ENCODE data around the gene ZNF668. TPM values are rescaled to one million over a fixed set of nuclear protein-coding genes. Genes with fewer than 3 reads are reported as not detected.

Gene ZNF668
- total and polyA plus RNA-seq, 2 of the 4 experiments (the other 2 are of a cell fraction), result 4.5 to 11.6 TPM

DNA sequence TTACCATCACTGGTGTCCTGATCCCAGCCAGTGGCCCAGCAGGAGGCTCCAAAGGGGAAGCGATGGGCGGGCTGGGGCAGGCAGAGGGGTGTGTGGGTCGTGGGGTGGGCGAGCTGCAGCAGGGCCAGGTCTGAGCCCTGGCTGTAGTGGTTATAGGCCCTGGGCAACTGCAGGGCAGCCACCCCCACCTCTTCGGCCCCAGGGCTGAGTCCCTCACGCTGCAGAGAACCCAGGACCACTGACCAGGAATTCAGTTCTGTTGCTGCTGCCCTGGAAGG lies 12.5 kb upstream of the ZNF668 start:
- no peak overlapping the region for H4K91ac ChIP-seq (ENCODE audit: insufficient read depth, low read depth, low read length)
- H3K27ac ChIP-seq (ENCODE audit: insufficient read depth, low read length), result no peak overlapping the region
- H3K9me1 ChIP-seq (ENCODE audit: insufficient read depth, low read length), result peaks cover 5% of the 10 kb centered on the region
- H4K8ac ChIP-seq (ENCODE audit: low read depth in 2 of 2, low read length in 2 of 2), result no peak overlapping the region
- H3K18ac ChIP-seq (ENCODE audit: low read depth, low read length), result no peak overlapping the region
- H3K9ac ChIP-seq (ENCODE audit: low read depth, low read length), result no peak overlapping the region
- H3K4ac ChIP-seq (ENCODE audit: low read depth, low read length), result no peak overlapping the region
- no peaks in the 10 kb centered on the region for H3K9me3 ChIP-seq (ENCODE audit: control insufficient read depth, insufficient read depth, low read length)
- no peak for DNase-seq
- peaks cover 15% of the 10 kb centered on the region for H4K20me1 ChIP-seq (ENCODE audit: insufficient read depth, low read length)
- no peak overlapping the region for H3K56ac ChIP-seq (ENCODE audit: extremely low read depth, insufficient read depth, low read length)
- no peak overlapping the region for H3K23ac ChIP-seq (ENCODE audit: low read depth, low read length)
- no peak overlapping the region for H2AK5ac ChIP-seq (ENCODE audit: low read depth, low read length)
- H2BK120ac ChIP-seq (ENCODE audit: low read depth, low read length), result no peak overlapping the region
- no peak overlapping the region for H2AK9ac ChIP-seq (replicated peaks; ENCODE audit: low read depth, low read length, poor library complexity)
- H3K4me1 ChIP-seq (ENCODE audit: control insufficient read depth, insufficient read depth, low read length), result no peaks in the 10 kb centered on the region; the same call in 1 of the 2 replicates
- no TSS peak for BruUV-seq (replicated peaks)
- H3K36me3 ChIP-seq (ENCODE audit: control insufficient read depth, insufficient read depth, low read length), result peaks cover 59% of the 10 kb centered on the region
- H3K4me2 ChIP-seq (ENCODE audit: low read depth, low read length), result no peak overlapping the region
- intact Hi-C loops (cut with micrococcal nuclease), result no loop called here
- H2BK5ac ChIP-seq (ENCODE audit: low read depth, low read length, poor library complexity, severe bottlenecking), result no peak overlapping the region
- dilution Hi-C loops (cut with HindIII; ENCODE audit: low sequenced_read_pairs, unreplicated experiment), result no loop called here
- in situ Hi-C loops (cut with MboI; ENCODE audit: low sequenced_read_pairs), result loop anchor here (10.0 kb wide), 1 partner anchor 102 kb away; the partner anchor contains the start of gene HSD3B7
- TF ChIP-seq RAD21 (IDR thresholded peaks at IDR 0.05; ENCODE audit: low read length), result no peak
- TF ChIP-seq, protein P1, sequence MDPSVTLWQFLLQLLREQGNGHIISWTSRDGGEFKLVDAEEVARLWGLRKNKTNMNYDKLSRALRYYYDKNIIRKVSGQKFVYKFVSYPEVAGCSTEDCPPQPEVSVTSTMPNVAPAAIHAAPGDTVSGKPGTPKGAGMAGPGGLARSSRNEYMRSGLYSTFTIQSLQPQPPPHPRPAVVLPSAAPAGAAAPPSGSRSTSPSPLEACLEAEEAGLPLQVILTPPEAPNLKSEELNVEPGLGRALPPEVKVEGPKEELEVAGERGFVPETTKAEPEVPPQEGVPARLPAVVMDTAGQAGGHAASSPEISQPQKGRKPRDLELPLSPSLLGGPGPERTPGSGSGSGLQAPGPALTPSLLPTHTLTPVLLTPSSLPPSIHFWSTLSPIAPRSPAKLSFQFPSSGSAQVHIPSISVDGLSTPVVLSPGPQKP (IDR thresholded peaks at IDR 0.05; ENCODE audit: borderline replicate concordance, low read depth, low read length), result no peak
- TF ChIP-seq NFE2L2 (IDR thresholded peaks at IDR 0.05; ENCODE audit: low read depth, low read length), result no peak
- no peak for TF ChIP-seq USF2 (IDR thresholded peaks at IDR 0.05; ENCODE audit: low read depth, low read length)
- TF ChIP-seq, protein P2, sequence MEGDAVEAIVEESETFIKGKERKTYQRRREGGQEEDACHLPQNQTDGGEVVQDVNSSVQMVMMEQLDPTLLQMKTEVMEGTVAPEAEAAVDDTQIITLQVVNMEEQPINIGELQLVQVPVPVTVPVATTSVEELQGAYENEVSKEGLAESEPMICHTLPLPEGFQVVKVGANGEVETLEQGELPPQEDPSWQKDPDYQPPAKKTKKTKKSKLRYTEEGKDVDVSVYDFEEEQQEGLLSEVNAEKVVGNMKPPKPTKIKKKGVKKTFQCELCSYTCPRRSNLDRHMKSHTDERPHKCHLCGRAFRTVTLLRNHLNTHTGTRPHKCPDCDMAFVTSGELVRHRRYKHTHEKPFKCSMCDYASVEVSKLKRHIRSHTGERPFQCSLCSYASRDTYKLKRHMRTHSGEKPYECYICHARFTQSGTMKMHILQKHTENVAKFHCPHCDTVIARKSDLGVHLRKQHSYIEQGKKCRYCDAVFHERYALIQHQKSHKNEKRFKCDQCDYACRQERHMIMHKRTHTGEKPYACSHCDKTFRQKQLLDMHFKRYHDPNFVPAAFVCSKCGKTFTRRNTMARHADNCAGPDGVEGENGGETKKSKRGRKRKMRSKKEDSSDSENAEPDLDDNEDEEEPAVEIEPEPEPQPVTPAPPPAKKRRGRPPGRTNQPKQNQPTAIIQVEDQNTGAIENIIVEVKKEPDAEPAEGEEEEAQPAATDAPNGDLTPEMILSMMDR (conservative IDR thresholded peaks at IDR 0.05; ENCODE audit: low read depth, low read length), result no peak
- TF ChIP-seq MXI1 (IDR thresholded peaks at IDR 0.05; ENCODE audit: borderline replicate concordance, low read depth, low read length), result no peak
- no peak for TF ChIP-seq MAFK (IDR thresholded peaks at IDR 0.05; ENCODE audit: low read depth, low read length)
- TF ChIP-seq CEBPB (IDR thresholded peaks at IDR 0.05; ENCODE audit: low read depth, low read length), result no peak
- TF ChIP-seq RCOR1 (IDR thresholded peaks at IDR 0.05; ENCODE audit: insufficient replicate concordance, low read length), result no peak
- no peak for TF ChIP-seq BHLHE40 (IDR thresholded peaks at IDR 0.05; ENCODE audit: low read depth, low read length)
- TF ChIP-seq FOS (IDR thresholded peaks at IDR 0.05; ENCODE audit: low read depth, low read length), result no peak
- TF ChIP-seq CHD1 (IDR thresholded peaks at IDR 0.05; ENCODE audit: low read depth, low read length), result no peak
- TF ChIP-seq SMC3 (IDR thresholded peaks at IDR 0.05; ENCODE audit: low read depth, low read length), result no peak
- H3K27me3 ChIP-seq (ENCODE audit: control insufficient read depth, insufficient read depth, low read length), result no peaks in the 10 kb centered on the region
- H3K79me1 ChIP-seq (ENCODE audit: low read depth in 1 of 2, low read length in 2 of 2), result peaks cover 20 to 57% of the 10 kb centered on the region in 2 experiments
- POLR2A ChIA-PET (ENCODE audit: unreplicated experiment), result interaction anchor here (1.0 kb wide), 1 partner anchor 13 kb away, joined by 3 read pairs; the partner anchor contains the start of gene ZNF668
- no peak for ATAC-seq (ENCODE audit: low read depth)
- no peak overlapping the region for H3K14ac ChIP-seq (replicated peaks; ENCODE audit: low read depth, low read length)
- no peak overlapping the region for H2AFZ ChIP-seq (replicated peaks; ENCODE audit: low read length, poor library complexity)
- 100% methylated on average over 3 of the region's 6 CpGs; no CpG with 5 or more reads in 1 of the 2 experiments for WGBS, 2 experiments (ENCODE audit: extremely low coverage in 2 of 2, insufficient read length in 1 of 2)
- no peak overlapping the region for H2BK20ac ChIP-seq (ENCODE audit: low read depth, low read length)
- no peak overlapping the region for H2BK15ac ChIP-seq (ENCODE audit: low read depth, low read length)
- CTCF ChIA-PET, result interaction anchor here (1.2 kb wide), 1 partner anchor 14 kb away, joined by 4 read pairs; no protein-coding TSS in a partner anchor
- no peak overlapping the region for H4K5ac ChIP-seq (ENCODE audit: low read depth, low read length)
- no peak overlapping the region for H3K4me3 ChIP-seq (ENCODE audit: insufficient read depth, low read depth, low read length)

All from IMR-90 (cell line).